NB4 (cell line): ENCODE results near the gene ZNF407.

Experiments
- CTCF ChIP-seq: IDR thresholded peaks from one replicate; pipeline ENCODE4 v1.5.1; 2012; ENCODE audit warnings: low read depth, low read length
- MAX ChIP-seq: IDR thresholded peaks from 2 replicates; pipeline ENCODE4 v1.6.1; 2011; ENCODE audit warnings: low read depth, low read length
- POLR2A ChIP-seq: IDR thresholded peaks from 2 replicates; pipeline ENCODE4 v1.6.1; 2011; ENCODE audit warnings: mild to moderate bottlenecking; ENCODE audit not compliant: insufficient read length; ENCODE audit errors: extremely low read depth

- TF ChIP-seq CTCF, result no peak
- no peak for TF ChIP-seq POLR2A
- TF ChIP-seq MAX, result no peak
These were observed 477.8 kb downstream of the ZNF407 start for GRCh38 chr18:75075429-75075841.
